ENCODE measurements around the gene STXBP6. TPM values are rescaled to one million over a fixed set of nuclear protein-coding genes. Genes with fewer than 3 reads are reported as not detected.

Gene STXBP6
- total and polyA plus RNA-seq, 10 of the 15 experiments (the other 5 are each of a cell fraction or from before 2014, with no cell fraction given) = 1.2 to 47.3 (median 1.9) TPM

- TF ChIP-seq, protein P1, sequence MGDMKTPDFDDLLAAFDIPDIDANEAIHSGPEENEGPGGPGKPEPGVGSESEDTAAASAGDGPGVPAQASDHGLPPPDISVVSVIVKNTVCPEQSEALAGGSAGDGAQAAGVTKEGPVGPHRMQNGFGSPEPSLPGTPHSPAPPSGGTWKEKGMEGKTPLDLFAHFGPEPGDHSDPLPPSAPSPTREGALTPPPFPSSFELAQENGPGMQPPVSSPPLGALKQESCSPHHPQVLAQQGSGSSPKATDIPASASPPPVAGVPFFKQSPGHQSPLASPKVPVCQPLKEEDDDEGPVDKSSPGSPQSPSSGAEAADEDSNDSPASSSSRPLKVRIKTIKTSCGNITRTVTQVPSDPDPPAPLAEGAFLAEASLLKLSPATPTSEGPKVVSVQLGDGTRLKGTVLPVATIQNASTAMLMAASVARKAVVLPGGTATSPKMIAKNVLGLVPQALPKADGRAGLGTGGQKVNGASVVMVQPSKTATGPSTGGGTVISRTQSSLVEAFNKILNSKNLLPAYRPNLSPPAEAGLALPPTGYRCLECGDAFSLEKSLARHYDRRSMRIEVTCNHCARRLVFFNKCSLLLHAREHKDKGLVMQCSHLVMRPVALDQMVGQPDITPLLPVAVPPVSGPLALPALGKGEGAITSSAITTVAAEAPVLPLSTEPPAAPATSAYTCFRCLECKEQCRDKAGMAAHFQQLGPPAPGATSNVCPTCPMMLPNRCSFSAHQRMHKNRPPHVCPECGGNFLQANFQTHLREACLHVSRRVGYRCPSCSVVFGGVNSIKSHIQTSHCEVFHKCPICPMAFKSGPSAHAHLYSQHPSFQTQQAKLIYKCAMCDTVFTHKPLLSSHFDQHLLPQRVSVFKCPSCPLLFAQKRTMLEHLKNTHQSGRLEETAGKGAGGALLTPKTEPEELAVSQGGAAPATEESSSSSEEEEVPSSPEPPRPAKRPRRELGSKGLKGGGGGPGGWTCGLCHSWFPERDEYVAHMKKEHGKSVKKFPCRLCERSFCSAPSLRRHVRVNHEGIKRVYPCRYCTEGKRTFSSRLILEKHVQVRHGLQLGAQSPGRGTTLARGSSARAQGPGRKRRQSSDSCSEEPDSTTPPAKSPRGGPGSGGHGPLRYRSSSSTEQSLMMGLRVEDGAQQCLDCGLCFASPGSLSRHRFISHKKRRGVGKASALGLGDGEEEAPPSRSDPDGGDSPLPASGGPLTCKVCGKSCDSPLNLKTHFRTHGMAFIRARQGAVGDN (IDR thresholded peaks at IDR 0.05) = peak; percentile 59; the same call in 1 of the 2 replicates
- no peak for TF ChIP-seq SRF (IDR thresholded peaks at IDR 0.05; ENCODE audit: low read depth in 2 of 2, low read length in 2 of 2)
Observed at GRCh38 chr14:25095736-25096437, 45.9 kb upstream of the STXBP6 start (continued).

DNA sequence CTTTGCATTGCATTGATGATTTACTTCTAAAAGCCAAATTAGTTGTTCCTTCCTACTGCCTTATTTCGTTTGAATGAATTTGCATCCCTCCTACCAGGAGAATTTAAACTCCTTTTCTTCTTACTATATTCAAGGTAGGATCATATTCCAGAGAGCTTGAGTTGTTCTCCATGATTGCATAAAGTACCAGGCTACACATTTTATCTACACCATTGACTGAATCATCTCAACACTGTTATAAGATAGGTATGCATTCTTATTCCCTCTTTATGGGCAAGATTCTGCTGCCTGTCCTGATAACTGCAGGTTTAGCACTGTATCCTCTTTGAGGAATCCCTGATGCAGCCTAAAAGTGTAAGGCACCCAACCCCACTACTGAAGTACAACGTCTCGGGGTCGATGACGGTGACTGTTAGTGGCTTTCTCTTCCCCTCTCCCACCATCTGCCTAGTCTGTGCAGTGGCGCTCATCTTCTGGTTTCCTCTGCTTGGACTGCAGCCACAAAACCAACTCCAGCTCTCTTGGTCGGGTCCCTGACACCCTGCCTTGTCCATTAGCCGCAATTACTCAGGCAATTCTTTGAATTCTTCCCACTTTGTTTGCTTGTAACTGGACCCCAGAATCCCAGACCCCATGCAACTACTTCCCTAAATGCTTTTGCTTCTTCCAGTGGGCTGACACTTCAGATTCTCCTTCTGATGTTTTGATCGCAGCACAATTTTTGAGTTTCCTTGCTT is 44.4 kb upstream of the STXBP6 start:
- Histone ChIP-seq H2AFZ (ENCODE audit: control insufficient read depth, low read depth, low read length) (no peak overlapping the region), H3K9me3 (replicated peaks; ENCODE audit: control insufficient read depth, insufficient read depth, low read length) (no peaks in the 10 kb centered on the region), H3K79me2 (ENCODE audit: control insufficient read depth, insufficient read depth, low read length) (no peaks in the 10 kb centered on the region), H3K9ac (ENCODE audit: control insufficient read depth, insufficient read depth, low read length) (no peak overlapping the region), H3K4me2 (ENCODE audit: control insufficient read depth, insufficient read depth) (no peak overlapping the region), H3K4me1 (ENCODE audit: control insufficient read depth, insufficient read depth, low read length) (no peaks in the 10 kb centered on the region), H3K4me3 (no peak overlapping the region), H3K27ac (ENCODE audit: control insufficient read depth, insufficient read depth) (no peak overlapping the region), H4K20me1 (ENCODE audit: control insufficient read depth, insufficient read depth) (no peaks in the 10 kb centered on the region), H3K36me3 (ENCODE audit: control insufficient read depth in 2 of 2, insufficient read depth in 2 of 2, low read length in 1 of 2) (no peaks in the 10 kb centered on the region), H3K27me3 (replicated peaks in 1 of 2; ENCODE audit: control insufficient read depth in 2 of 2, insufficient read depth in 2 of 2, low read length in 1 of 2) (no peaks in the 10 kb centered on the region)
- no peak for FAIRE-seq
- ChIA-PET RAD21 (ENCODE audit: unreplicated experiment) (no interaction called here), CTCF (interaction anchor here (1.8 to 2.8 kb wide), 2 partner anchors 38 to 288 kb away, joined by 6 to 10 read pairs; no protein-coding TSS in a partner anchor), POLR2A (no interaction called here), SMC1A (ENCODE audit: uncharacterized antibody, unreplicated experiment) (interaction anchor here (0.6 to 2.7 kb wide), 2 partner anchors 26 to 38 kb away, joined by 3 to 15 read pairs; no protein-coding TSS in a partner anchor)
- in situ Hi-C loops (cut with MboI) (no loop called here), intact Hi-C loops (cut with micrococcal nuclease; ENCODE audit: unreplicated experiment) (no loop called here)
- ATAC-seq = no peak
- BruUV-seq (replicated peaks) = no TSS peak
- no peak for DNase-seq (ENCODE audit: low read depth, low spot score)
- WGBS (ENCODE audit: insufficient coverage, insufficient replicate concordance, low lambda C conversion rate, missing lambda C conversion rate) = 23% methylated on average over 9 of the region's 9 CpGs
- TF ChIP-seq IKZF2 (IDR thresholded peaks at IDR 0.05) (no peak), CREM (IDR thresholded peaks at IDR 0.05; ENCODE audit: low read depth) (no peak)
